Measurements from ENCODE around the gene SLC50A1. TPM values are rescaled to one million over a fixed set of nuclear protein-coding genes. Genes with fewer than 3 reads are reported as not detected.

The SLC50A1 gene
- total and polyA plus RNA-seq, 9 of the 15 experiments (the other 6 are each of a cell fraction or from before 2014, with no cell fraction given): 46.5 to 132 (median 91.9) TPM

GRCh38 chr1:155134880-155135414, 705 bp upstream of the SLC50A1 start (continued):
- TF ChIP-seq MNT (conservative IDR thresholded peaks at IDR 0.05) (peak; percentile 74 to 84; a peak in 3 of 4 replicates), NUFIP1 (IDR thresholded peaks at IDR 0.05; ENCODE audit: partially characterized antibody) (no peak), CBFA2T3 (IDR thresholded peaks at IDR 0.05) (peak; percentile 39), ZNF3 (CRISPR knock-in tag; IDR thresholded peaks at IDR 0.05) (no peak), PML (IDR thresholded peaks at IDR 0.05; ENCODE audit: low read length) (no peak; the same call in 1 of the 2 replicates), NCOA2 (IDR thresholded peaks at IDR 0.05; ENCODE audit: partially characterized antibody in 2 of 2) (no peak), HOMEZ (CRISPR knock-in tag; IDR thresholded peaks at IDR 0.05) (no peak), CCNT2 (IDR thresholded peaks at IDR 0.05; ENCODE audit: borderline replicate concordance, extremely low read depth, insufficient read length, low read depth, low read length) (no peak), RAD21 (CRISPR knock-in tag; conservative IDR thresholded peaks at IDR 0.05 in 1 of 2, IDR thresholded peaks at IDR 0.05 in 1 of 2) (no peak), ZNF174 (CRISPR knock-in tag; IDR thresholded peaks at IDR 0.05) (no peak), DPF2 (IDR thresholded peaks at IDR 0.05) (peak; percentile 76), FOXM1 (IDR thresholded peaks at IDR 0.05; ENCODE audit: low read depth) (no peak), FOXM1 (CRISPR knock-in tag; IDR thresholded peaks at IDR 0.05; ENCODE audit: low read depth) (no peak), FOXJ3 (CRISPR knock-in tag; IDR thresholded peaks at IDR 0.05) (no peak), E2F6 (IDR thresholded peaks at IDR 0.05; ENCODE audit: borderline replicate concordance in 1 of 2, extremely low read depth in 1 of 2, insufficient read depth in 1 of 2, insufficient read length in 1 of 2, low read depth in 1 of 2, low read length in 1 of 2, poor library complexity in 1 of 2, severe bottlenecking in 1 of 2) (peak; percentile 41 to 73), BRD9 (IDR thresholded peaks at IDR 0.05; ENCODE audit: low read depth, partially characterized antibody) (no peak), POLR3A (IDR thresholded peaks at IDR 0.05; ENCODE audit: borderline replicate concordance, extremely low read depth, insufficient read depth, insufficient read length) (no peak), CTBP1 (IDR thresholded peaks at IDR 0.05; ENCODE audit: borderline replicate concordance) (peak; percentile 41), PRMT5 (CRISPR knock-in tag; IDR thresholded peaks at IDR 0.05) (no peak), JUND (IDR thresholded peaks at IDR 0.05; ENCODE audit: borderline replicate concordance, low read depth, low read length) (peak; percentile 70), JUND (tag; IDR thresholded peaks at IDR 0.05; ENCODE audit: borderline replicate concordance, low read depth, low read length) (peak; percentile 71; the same call in 1 of the 3 replicates), JUNB (CRISPR knock-in tag; conservative IDR thresholded peaks at IDR 0.05) (no peak), TCFL5 (CRISPR knock-in tag; conservative IDR thresholded peaks at IDR 0.05) (no peak), NR2C1 (IDR thresholded peaks at IDR 0.05) (no peak), NR2C1 (tag; IDR thresholded peaks at IDR 0.05) (no peak)

All from K562 (cell line).